Amniotic epithelial cell (primary cell): ENCODE measurements around the gene NYNRIN.
"Not testable (repeated sequence)": the region's sequence is repeated elsewhere in the genome, so short reads cannot be mapped to it uniquely, and the experiment has no call there.

ENCODE experiments used
- DNase-seq: peaks from one replicate; pipeline ENCODE4 v3.0.0-alpha.2; 2010; ENCODE audit warnings: low read depth

Gene NYNRIN

GRCh38 chr14:24369907-24370687 lies 28.7 kb upstream of the NYNRIN start:
- DNase-seq, result no peak

DNA sequence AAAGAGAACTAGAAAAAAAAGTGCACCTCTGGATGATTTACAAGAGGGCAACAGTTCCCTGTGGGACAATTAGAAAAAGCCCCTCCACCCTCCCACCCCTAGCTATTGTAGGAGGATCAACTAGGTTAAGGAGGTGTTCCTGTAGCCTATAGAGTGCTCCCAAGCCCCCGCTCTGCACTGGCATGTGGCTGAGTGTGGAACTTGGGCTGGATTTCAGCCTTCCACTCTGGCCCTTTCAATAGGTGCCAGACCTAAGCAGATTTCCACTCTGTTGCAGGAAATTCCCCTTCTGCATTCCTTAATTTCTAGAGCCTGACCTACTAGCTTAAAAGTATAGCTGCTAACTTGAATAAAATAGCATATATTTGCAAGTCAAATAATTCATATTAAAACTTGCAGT lies 28.1 kb upstream of the NYNRIN start:
- DNase-seq, result no peak

GRCh38 chr14:24371605-24372004 lies 27.2 kb upstream of the NYNRIN start:
- DNase-seq, result not testable (repeated sequence)

DNA sequence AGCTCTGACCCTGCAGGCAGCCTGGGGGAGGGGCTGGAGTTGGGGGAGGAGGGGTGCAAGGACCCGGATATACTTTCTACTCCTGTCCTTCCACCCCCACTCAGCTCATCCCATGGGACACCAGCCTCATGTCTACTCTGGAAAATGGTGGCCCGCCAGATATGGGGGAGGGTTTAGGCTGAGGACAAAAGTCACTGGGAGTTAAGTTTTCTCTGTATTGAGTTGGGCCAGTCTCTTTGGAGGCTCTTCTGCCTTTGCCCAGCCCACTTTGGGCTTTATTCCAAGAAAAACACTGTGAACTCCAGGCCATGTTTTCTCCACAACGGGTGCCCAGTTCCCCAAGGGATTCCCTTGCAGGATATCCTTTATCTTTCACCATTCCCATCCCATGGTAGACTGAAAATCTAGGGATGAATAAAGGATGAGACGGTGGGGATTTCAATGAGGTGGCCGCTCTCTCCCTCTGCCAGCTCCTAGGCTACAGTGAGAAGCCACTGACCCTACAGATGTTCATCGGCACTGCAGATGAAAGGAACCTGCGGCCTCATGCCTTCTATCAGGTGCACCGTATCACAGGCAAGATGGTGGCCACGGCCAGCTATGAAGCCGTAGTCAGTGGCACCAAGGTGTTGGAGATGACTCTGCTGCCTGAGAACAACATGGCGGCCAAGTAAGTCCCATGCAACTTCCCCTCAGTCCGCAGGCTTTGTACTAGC lies 25.9 kb upstream of the NYNRIN start:
- no peak for DNase-seq

DNA sequence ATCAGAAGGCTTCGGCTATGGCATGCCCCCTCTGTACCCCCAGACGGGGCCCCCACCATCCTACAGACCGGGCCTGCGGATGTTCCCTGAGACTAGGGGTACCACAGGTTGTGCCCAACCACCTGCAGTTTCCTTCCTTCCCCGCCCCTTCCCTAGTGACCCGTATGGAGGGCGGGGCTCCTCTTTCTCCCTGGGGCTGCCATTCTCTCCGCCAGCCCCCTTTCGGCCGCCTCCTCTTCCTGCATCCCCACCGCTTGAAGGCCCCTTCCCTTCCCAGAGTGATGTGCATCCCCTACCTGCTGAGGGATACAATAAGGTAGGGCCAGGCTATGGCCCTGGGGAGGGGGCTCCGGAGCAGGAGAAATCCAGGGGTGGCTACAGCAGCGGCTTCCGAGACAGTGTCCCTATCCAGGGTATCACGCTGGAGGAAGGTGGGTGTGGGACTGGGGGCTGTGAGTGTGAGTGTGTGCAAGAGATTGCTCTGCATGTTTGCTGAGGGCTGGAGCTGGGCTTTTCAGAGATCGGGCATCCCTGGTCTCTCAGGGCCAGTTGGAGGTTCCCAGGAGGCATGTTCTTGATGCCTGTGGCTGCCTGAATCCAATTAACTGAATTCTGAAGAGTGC lies 22.2 kb upstream of the NYNRIN start:
- no peak for DNase-seq

DNA sequence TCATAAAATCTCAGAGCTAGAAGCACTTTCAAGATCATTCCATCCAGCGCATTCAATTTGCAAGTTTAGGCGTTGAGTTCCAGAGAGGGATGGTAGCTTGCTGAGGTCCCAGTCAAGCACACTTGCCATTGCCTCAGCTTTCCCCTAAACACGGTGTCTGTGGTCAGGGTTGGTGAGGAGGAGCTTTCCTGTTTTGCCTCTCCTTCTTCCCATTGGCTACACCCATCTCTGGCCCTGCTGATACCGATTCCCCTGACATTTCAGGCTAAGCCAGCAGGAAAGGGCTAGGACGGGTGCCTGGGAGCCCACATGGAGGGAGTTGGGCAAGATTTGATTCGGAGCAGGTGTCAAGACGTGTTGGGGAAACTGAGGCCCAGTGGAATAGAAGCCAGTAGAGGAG lies 21.7 kb upstream of the NYNRIN start:
- no peak for DNase-seq

GRCh38 chr14:24377657-24378056 lies 21.1 kb upstream of the NYNRIN start:
- DNase-seq, result no peak

DNA sequence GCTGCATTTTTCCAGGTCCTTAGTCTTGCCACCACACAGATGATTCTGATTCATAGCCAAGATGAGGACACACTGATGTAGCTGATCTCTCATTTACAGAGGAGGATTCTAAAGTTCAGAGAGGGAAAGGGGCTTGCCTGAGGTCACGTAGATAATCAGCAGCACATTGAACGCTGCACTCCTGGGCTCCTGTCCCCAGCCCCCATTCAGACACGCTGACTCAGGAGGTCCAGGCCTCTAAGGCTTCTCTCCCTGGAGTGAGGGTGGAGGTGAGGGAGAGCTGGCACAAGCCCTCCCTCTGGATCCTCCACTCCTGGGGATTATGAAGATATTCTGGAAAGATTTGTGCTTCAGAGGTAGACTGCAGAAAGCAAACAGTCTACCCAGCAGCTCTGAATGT lies 20.5 kb upstream of the NYNRIN start:
- no peak for DNase-seq

GRCh38 chr14:24378981-24379906 lies 19.6 kb upstream of the NYNRIN start:
- DNase-seq, result no peak

GRCh38 chr14:24379907-24380730 lies 18.7 kb upstream of the NYNRIN start:
- DNase-seq, result no peak

GRCh38 chr14:24381363-24382063 lies 17.3 kb upstream of the NYNRIN start:
- no peak for DNase-seq

DNA sequence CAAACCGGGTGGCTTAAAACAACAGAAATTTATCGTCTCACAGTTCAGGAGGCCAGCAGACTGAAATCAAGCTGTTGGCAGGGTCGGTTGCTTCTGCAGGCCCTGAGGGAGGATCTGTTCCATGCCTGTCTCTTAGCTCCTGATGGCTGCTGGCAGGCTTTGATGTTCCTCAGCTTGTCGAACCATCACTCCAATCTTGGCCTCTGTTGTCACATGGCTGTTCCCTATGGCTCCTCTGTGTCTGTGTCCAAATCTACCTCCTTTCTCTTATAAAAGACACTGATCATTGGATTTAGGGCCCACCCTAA lies 16.8 kb upstream of the NYNRIN start:
- DNase-seq, result no peak

GRCh38 chr14:24384169-24384568 lies 14.6 kb upstream of the NYNRIN start:
- DNase-seq, result no peak

- no peak for DNase-seq
Measured at GRCh38 chr14:24385524-24385923, 13.3 kb upstream of the NYNRIN start.

DNA sequence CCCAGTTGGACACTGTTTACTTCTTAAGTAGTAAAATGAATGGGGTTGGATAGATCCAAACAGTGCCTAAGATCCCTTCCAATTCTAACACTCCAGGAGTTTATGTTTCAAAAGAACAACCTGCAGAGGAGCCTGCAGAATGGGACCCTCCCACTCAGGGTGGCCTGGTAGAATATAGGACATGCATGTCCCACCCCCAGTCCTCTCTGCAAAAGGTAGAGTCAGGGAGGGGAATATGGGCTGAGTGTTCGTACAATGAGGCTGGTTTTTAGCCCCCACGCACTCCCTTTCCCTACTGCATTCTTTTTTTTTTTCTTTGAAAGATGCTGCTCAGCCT lies 11.8 kb upstream of the NYNRIN start:
- no peak for DNase-seq

- not testable (repeated sequence) for DNase-seq
Measured at GRCh38 chr14:24387579-24387978, 11.2 kb upstream of the NYNRIN start.

DNA sequence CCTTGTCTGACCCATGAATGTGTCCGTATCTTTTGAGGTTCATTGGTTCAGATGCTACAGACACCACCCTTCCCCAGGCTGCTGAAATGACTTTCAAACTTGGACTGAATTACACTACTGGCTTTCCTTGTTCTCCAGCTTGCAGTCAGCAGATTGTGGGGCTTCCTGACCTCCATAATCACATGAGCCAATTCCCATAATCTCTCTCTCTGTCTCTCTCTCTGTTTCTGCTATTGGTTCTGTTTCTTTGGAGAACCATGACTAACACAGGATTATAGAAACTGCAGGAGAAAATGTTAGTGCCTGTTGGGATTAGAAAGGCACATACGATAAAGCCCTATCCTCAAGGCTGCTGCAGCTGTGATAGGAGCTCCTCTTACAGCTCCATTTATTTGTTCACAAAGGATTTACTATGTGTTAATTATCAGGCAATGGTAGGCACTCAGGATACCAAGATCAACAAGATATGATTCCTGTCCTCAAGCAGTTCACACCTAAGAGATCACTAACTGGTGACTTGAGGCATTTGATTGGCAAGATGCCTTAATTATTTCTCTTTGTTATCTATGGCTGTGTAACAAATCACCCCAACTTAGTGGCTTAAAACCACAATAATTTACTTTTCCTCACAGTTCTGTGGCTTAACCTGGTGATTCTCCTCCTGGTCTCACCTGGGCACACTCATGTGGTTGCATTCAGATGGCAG lies 10.2 kb upstream of the NYNRIN start:
- peak; percentile 34 for DNase-seq

DNA sequence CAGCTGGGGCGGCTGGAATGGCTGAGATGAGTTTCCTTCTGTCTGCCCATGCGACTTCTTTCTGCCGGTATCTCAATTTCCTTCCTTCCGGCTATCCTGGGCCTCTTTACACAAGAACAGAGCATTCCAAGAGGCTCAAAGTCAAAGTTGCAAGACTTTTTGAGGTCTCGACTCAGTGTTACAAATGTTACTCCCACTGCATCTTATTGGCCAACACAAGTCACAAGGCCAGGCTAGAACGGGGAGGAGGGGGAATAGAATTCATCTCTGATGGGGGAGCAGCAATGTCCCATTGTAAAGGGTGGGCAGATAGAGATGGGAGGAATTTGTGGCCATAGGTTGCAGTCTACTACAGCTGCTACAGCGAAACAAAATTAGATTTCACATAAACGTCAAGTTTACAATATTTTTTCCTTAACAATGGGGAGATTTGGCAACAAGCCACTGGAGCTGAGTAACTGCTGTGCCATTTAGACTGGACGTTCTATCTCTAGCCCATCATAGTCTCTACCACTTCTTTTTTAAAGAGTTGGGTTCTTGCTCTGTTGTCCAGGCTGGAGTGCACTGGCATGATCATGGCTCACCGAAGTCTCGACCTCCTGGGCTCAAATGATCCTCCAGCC lies 9.5 kb upstream of the NYNRIN start:
- peak; percentile 92 for DNase-seq

DNA sequence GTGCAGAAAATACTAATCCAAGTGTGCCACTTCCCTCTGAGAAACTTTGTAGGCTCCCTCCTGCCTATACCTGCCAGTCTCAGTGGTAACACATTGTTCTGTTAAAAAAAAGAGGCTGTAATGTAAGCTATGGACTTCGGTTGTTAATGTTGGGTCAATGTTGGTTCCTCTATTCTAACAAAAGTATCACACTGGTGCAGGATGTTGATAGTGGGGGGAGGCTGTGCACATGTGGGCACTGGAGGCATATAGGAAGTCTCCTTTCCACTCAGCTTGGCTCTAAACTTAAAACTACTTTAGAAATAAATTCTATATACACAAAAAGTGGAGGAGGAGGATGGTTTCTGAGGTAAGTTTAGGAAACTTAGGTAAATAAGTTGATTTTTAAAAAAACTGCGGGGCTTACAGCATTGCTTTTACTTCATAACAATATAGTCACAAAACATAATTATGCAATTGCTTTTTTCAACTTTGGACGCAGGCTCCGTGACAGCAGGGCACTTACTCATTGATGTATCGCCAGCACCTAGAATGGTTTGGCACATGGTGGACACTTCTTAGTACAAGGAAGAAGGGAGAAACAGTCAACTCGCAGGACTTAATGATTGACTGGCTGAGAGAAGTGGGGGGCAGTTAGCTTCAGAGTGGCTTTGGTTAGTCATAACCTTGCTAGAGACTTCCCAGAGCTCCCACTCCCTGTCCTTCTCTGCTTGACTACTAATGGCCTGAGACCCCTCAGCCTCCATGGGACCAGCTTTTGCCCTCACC lies 7.9 kb upstream of the NYNRIN start:
- no peak for DNase-seq
